IPS-NIHi7 (cell line): Measurements from ENCODE around the gene IGSF21.
"Not testable (repeated sequence)": the region's sequence is repeated elsewhere in the genome, so short reads cannot be mapped to it uniquely, and the experiment has no call there.

Experiments
- DNase-seq: peaks from one replicate; pipeline ENCODE4 v3.0.0; 2012; ENCODE audit warnings: mixed read lengths; ENCODE audit errors: extremely low spot score

Gene IGSF21

GRCh38 chr1:18398791-18399530, 291.4 kb downstream of the IGSF21 start:
- peak; percentile 37 for DNase-seq

- no peak for DNase-seq
Observed at GRCh38 chr1:18400347-18401102, 292.9 kb downstream of the IGSF21 start.

- DNase-seq = no peak
Observed at GRCh38 chr1:18401921-18402320, 294.3 kb downstream of the IGSF21 start.

GRCh38 chr1:18404460-18404859, 296.9 kb downstream of the IGSF21 start:
- DNase-seq = no peak

- DNase-seq = no peak
Observed at GRCh38 chr1:18407166-18408045, 299.8 kb downstream of the IGSF21 start.

- DNase-seq = no peak
Observed at GRCh38 chr1:18408656-18409370, 301.2 kb downstream of the IGSF21 start.

GRCh38 chr1:18409609-18410237, 302.1 kb downstream of the IGSF21 start:
- no peak for DNase-seq

GRCh38 chr1:18410407-18410806, 302.8 kb downstream of the IGSF21 start:
- peak; percentile 49 for DNase-seq

- DNase-seq = no peak
Observed at GRCh38 chr1:18411321-18411720, 303.7 kb downstream of the IGSF21 start.

- DNase-seq = no peak
Observed at GRCh38 chr1:18411820-18412641, 304.4 kb downstream of the IGSF21 start.

- no peak for DNase-seq
Observed at GRCh38 chr1:18412882-18413353, 305.3 kb downstream of the IGSF21 start.

- peak; percentile 53 for DNase-seq
Observed at GRCh38 chr1:18413541-18414305, 306.1 kb downstream of the IGSF21 start.

GRCh38 chr1:18414321-18414720, 306.7 kb downstream of the IGSF21 start:
- no peak for DNase-seq

- no peak for DNase-seq
Observed at GRCh38 chr1:18414872-18415447, 307.4 kb downstream of the IGSF21 start.

GRCh38 chr1:18415448-18416027, 307.9 kb downstream of the IGSF21 start:
- DNase-seq = no peak

GRCh38 chr1:18416126-18416525, 308.5 kb downstream of the IGSF21 start:
- DNase-seq = not testable (repeated sequence)

- DNase-seq = no peak
Observed at GRCh38 chr1:18417316-18418269, 310.0 kb downstream of the IGSF21 start.
